Activated CD4-positive, alpha-beta T cell treated with anti-CD3 and anti-CD28 coated beads, Interleukin-2, amount 50 U/mL, for 16 hours (primary cell): ENCODE results near the gene CEBPB.
"Not testable (repeated sequence)": the region's sequence is repeated elsewhere in the genome, so short reads cannot be mapped to it uniquely, and the experiment has no call there.

Experiments
- DNase-seq: peaks from one replicate; pipeline ENCODE4 v3.0.0-alpha.2; 2020

The CEBPB gene

GRCh38 chr20:50170549-50171220, 19.9 kb upstream of the CEBPB start:
- no peak for DNase-seq

DNA sequence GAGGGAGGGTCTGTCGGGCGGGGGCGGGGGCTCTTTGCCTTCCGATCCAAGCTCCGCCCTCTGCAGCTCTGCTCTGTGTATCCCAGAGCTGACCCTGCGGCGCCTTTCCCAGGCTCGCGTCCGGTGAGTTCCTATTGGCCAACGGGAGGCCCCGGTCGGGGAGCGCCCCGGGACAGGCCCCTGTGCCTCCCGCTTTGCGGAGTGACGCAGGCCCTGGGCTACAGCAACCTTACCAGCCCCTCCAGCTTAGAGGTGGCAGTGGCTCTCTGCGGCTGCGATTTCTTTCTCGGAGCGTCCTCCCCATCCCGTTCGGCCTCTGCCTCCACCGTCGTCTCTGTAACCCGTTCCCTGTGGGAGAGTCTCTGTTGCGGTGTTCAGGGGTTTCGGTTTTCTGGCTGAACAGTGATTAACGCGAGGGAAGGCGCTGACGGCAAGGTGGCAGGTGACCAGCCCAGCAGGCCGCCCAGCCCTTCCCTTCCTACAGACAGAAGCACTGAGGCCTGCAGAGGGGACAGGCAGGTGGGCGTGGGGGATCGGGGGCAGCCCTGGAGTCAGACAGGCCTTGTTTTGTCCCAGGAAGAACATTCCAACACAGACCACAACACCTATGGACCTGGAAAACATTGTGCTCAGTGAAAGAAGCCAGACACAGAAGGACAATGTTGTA, 18.1 kb upstream of the CEBPB start:
- no peak for DNase-seq

DNA sequence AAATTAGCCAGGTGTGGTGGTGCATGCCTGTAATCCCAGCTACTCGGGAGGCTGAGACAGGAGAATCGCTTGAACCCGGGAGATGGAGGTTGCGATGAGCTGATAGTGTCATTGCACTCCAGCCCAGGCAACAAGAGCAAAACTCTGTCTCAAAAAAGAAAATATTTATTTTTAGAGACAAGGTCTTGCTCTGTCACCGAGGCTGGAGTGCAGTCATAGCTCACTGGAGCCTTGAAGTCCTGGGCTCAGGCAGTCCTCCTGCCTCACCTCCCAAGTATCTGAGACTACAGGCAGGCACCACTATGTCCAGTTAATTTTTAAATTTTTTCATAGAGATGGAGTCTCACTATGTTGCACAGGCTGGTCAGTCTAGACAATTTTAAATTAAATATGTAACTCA, 16.2 kb upstream of the CEBPB start:
- no peak for DNase-seq

DNA sequence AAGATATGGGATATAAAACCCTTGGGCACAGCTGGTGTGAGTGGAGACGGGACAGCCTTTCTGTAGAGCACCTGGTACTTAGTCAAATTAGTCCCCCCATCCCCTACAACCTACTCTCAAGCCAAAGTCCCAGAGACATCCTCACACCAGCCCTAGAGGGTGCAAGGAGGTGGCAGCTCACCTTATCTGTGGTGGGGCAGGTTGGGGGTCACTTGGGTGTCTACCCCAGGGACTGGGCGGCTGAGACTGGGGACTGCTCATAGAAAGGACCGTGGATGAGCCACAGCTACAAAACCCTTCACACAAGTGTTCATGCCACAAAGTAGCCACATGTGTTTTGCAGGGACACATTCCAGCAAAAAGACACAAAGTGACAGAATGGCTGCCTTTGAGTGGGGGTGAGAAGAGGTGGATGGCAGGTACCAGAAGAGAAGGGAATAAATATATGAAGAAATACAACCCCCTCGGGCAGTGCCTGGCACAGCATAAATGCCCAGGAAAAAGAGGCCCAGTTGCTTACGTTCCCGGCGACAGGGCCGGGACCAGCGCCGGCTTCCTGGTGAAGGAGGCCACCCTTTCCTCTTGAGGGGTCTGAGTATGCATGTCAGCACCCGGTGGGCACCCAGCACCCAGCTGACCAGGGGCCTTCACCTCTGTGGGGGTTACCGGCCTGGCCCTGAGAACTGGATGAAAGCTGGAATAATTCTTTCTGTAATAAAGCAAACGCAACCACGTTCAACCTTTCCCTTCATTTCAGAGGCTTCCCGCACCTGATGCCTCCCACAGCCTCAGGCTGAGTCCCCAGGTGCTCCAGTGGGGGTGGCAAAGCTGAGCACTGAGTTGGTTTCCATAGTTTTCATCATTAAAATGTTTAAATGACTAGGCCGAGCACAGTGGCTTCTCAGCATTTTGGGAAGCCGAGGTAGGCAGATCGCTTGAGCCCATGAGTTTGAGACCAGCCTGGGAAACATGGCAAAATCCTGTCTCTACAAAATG, 14.4 kb upstream of the CEBPB start:
- DNase-seq: no peak

- not testable (repeated sequence) for DNase-seq
These were observed 12.0 kb upstream of the CEBPB start for GRCh38 chr20:50178672-50179071.

- DNase-seq: no peak
These were observed 9.3 kb upstream of the CEBPB start for GRCh38 chr20:50181344-50181743.

DNA sequence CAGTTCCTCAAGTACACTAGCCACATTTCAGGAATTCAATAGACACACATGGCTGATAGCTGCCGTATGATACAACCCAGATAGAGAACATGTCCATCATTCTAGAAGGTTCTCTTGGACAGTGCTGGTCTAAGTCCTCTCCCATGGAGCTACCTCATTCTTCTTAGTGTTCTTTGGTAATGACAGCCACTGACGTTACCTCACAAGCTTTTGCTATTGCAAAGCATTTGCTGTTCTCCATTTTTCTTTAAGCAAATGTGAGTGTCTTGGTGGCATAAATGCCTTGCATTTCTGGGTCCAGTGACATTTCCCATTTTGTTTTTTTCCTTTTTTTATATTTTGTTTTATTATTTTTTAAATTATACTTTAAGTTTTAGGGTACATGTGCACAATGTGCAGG, 8.3 kb upstream of the CEBPB start:
- no peak for DNase-seq

- no peak for DNase-seq
These were observed 5.2 kb upstream of the CEBPB start for GRCh38 chr20:50185426-50185825.

DNA sequence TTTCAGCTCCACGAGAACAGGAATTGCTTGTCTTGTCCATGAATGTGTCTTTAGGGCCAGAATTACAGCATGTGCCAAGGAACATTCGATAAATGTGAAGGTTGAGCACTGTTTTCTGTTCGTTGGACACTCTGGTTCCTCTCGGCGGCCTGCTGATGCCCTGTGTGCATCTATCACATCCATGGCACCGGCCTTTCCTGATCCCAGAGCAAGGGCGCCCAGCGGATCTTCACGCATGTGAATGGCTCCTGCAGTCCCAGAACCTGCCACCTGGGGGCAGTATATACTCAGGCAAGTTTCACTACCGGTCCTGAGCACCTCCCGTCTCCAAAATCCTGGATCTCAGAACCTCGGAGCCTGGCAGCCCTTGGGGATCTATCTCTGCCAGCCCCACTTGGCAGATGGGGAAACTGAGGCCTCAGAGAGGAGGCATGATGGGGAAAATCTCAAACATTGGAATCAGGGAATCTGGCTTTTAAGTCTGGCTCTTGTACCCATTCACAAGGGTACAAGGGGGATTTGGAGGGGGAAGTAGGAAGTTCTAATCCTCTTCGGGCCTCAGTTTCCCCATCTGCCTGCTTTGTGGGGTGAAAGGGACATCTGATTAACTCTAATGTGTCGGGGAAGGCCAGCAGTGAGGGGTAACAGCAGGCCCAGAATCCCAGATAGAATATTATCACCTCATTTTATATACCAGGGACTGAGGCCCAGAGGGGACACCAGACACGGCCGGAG, 4.3 kb upstream of the CEBPB start:
- peak; percentile 90 for DNase-seq

DNA sequence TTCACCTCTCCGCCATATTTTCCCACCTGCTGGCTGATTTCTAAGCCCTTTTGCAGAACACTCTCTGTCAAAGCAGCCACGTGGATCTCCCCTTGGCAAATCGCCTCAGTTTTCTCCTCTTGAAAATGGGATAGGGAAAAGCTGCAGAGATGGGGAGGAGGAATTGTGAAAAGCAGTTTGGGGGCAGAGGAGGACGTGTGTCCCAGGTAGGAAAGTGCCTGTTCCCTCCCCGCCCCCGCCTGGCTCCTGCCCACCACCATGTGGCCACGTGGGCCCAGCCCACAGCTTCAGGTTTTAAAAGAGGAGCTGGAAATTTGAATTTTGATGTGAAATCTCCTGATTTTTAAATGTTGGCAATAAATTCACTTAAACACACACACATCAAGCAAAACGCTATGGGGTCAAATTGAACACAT, 3.6 kb upstream of the CEBPB start:
- no peak for DNase-seq

- DNase-seq: no peak
These were observed 3.1 kb upstream of the CEBPB start for GRCh38 chr20:50187403-50188051.

- DNase-seq: no peak
These were observed 2.3 kb upstream of the CEBPB start for GRCh38 chr20:50188287-50188688.

DNA sequence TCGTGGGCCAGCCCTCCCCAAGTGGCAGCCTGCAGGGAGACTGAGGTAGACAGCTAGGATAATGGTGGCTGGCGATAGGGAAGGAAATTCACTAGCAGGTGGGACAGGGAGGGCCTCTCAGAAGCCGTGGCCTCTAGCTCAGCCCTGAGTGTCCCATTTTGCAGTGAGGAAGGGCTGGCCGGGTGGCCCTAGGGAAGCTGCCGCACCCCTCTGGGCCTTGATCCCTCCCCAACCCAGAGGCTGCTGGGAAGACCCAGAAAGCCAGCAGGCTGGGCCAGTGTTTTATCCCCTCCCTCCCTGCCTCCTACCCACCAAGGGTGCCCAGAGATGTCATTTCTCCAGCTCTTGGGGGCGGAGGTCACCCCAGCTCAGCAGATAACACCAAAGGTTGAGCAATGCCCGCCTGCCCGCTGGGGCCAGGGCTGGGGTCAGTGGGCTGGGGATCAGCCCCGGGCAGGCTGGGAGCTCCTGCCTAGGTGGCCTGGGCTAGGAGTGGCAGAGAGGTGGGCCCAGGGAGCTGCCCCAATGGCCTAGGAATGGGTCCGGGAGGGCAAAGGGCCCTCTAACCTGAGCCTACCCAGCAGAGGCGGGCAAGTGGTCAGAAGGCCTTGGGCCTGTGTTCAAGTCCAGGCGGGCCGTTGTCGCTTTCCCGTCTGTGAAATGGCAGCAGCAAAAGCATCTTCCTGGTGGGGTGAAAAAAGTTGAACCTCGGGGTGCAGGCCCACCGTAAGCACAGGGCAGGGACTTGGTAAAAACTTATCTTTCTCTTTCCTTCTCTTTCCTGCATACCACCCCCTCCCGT, 1.6 kb upstream of the CEBPB start:
- DNase-seq: no peak

DNA sequence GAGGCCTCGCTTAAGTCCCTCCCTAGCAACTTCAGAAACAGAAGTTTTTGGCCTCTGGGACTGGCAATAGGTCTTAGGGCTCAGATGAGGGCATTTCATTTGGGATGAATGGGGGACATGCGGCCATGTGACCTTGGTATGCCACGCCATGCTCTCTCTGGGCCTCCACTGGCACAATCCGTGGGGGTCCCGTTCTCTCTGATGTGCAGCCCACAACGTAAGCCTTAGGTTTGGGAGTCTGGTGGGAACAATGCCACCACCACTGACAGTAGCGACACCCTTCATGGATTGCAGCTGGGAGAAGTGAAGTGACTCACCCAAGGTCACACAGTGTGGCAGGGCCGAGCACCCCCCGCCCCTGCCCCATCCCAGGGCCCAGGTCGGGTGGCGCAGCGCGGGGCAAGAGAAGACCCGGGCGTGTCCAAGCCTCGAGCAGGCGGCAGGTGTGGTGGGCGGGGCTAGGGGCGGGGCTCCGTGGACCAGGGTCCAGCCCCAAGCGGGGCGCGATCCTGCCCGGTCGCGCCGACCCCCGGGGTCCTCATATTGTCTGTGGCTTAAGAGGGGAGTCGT, 864 bp upstream of the CEBPB start:
- no peak for DNase-seq

- DNase-seq: peak; percentile 74
These were observed 474 bp downstream of the CEBPB start for GRCh38 chr20:50191065-50191543.

DNA sequence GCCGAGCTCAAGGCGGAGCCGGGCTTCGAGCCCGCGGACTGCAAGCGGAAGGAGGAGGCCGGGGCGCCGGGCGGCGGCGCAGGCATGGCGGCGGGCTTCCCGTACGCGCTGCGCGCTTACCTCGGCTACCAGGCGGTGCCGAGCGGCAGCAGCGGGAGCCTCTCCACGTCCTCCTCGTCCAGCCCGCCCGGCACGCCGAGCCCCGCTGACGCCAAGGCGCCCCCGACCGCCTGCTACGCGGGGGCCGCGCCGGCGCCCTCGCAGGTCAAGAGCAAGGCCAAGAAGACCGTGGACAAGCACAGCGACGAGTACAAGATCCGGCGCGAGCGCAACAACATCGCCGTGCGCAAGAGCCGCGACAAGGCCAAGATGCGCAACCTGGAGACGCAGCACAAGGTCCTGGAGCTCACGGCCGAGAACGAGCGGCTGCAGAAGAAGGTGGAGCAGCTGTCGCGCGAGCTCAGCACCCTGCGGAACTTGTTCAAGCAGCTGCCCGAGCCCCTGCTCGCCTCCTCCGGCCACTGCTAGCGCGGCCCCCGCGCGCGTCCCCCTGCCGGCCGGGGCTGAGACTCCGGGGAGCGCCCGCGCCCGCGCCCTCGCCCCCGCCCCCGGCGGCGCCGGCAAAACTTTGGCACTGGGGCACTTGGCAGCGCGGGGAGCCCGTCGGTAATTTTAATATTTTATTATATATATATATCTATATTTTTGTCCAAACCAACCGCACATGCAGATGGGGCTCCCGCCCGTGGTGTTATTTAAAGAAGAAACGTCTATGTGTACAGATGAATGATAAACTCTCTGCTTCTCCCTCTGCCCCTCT, 1.1 kb downstream of the CEBPB start:
- DNase-seq: peak; percentile 50

- peak; percentile 89 for DNase-seq
These were observed 2.0 kb downstream of the CEBPB start for GRCh38 chr20:50192364-50193198.

DNA sequence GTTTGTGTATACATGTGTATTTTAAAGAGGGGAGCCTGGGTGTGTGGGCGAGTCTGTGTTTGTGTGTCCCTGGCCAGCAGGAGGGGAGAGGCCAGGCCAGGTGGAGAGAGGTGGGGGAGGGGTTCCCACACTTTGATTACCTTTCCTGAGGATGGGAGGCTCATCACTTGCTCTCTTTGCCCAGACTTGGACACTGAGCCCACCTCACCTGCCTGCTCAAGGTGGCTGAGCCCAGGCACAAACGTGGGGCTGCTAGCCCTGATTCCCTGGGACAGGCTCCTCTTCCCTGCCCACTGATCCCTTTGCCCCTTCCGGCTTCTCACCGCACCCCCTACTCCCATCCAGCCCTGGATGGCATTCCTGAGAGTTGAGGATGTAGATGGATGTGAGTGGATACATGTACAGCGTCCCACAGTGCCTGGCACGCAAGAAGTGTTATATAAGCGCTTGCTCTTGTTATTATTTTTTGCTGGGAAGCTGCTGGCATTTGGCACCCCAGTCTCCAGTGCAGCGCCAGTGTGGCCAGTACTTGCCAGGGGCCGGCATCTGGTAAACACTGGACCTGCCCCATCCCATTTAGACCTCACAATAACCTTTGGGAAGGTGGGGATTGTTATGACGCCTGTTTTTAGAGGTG, 2.7 kb downstream of the CEBPB start:
- DNase-seq: no peak
